ENCODE data around the gene INTU.

INTU gene

DNA sequence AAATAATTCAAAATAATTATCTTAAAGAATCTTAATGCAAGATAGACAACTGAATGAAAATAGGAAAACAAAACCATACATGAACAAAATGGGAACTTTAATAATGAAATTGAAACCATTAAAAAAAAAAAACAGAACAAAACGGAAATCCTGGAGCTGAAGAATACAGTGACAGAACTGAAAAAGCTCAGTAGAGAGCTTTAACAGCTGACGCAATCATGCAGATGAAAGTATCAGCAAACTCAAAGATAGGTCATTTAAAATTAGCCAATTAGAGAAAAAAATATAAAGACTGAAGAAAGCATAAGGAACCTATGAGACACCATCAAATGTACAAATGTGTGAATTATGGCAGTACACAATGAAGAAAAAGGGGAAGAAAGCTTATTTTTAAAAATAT is 116.2 kb downstream of the INTU start:
- no peak for DNase-seq (ENCODE audit: low read depth)

DNA sequence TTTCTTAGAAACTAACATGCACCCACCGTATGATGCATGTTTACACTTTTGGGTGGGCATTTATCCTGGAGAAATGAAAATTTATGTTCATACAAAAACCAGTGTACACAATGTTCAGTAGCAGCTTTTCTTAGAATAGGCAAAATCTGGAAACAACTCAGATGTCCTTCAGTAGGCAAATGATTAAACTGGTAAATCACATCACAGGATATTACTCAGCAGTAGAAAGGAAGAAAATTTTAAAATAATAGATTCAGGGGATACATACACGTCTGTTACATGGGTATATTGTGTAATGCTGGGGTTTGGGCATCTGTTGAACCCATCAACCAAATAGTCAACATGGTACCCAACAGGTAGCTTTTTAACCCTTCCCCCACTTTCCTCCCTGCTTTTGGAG is 124.1 kb downstream of the INTU start:
- no peak for DNase-seq (ENCODE audit: low read depth)

- DNase-seq (ENCODE audit: low read depth): no peak
These were observed 126.6 kb downstream of the INTU start for GRCh38 chr4:127759228-127759820.

DNA sequence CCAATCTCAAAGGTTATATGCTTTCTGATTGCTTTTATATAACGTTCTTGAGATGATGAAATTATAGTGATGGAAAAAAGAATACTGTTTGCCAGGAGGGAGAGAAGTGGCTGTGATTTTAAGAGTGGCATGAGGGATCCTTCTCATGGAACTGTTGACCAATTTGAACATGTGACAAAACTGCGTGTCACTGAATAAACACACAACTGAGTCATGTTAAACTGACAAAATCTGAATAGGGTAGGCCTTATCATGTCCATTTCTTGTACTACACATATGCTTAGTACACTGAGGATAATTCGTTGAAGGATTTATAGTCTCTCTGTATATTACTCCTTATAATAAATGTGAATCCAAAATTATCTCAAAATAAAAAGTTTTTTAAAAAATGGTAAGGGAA is 127.1 kb downstream of the INTU start:
- DNase-seq (ENCODE audit: low read depth): no peak

- DNase-seq (ENCODE audit: low read depth): no peak
These were observed 138.9 kb downstream of the INTU start for GRCh38 chr4:127771535-127772275.

DNA sequence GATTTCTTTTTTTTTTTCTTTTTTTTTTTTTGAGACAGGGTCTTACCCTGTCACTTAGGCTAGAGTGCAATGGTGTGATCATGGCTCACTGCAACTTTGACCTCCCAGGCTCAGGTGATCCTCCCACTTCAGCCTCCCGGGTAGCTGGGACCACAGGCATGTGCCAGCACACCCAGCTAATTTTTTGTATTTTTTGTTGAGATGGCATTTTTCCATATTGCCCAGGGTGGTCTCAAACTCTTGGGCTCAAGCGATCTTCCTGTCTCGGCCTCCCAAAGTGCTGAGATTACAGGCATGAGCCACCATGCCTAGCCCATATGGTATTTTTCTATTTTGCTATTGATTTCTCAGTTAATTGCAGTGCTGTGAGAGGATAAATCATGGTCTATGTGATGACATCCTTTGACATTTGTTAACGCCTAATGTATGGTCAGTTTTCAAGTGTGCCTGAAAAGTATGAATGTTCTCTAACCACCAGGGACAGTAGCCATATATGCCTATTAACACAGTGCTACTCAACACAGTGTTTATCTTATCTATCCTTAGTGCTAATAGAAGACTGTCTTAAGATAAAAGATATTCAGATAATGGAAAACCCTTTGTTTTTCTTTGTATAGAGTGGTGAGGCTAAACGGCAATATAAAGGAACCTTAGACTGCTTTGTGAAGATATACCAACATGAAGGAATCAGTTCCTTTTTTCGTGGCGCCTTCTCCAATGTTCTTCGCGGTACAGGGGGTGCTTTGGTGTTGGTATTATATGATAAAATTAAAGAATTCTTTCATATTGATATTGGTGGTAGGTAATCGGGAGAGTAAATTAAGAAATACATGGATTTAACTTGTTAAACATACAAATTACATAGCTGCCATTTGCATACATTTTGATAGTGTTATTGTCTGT is 140.3 kb downstream of the INTU start:
- no peak for DNase-seq (ENCODE audit: low read depth)

- DNase-seq (ENCODE audit: low read depth): no peak
These were observed 143.1 kb downstream of the INTU start for GRCh38 chr4:127775843-127776242.
